HG03139 (cell line): ENCODE results near the gene CDK5R1.

Experiments
- ATAC-seq: cut with Tn5 transposase; IDR thresholded peaks from one replicate; pipeline ENCODE4 v1.9.1; 2021; ENCODE audit not compliant: unreplicated experiment

Gene CDK5R1

GRCh38 chr17:32492264-32492589 is 5.4 kb downstream of the CDK5R1 start:
- ATAC-seq = no peak

- ATAC-seq = no peak
Measured at GRCh38 chr17:32492648-32493289, 6.0 kb downstream of the CDK5R1 start.

- no peak for ATAC-seq
Measured at GRCh38 chr17:32493571-32493970, 6.8 kb downstream of the CDK5R1 start.

GRCh38 chr17:32493976-32494513 is 7.3 kb downstream of the CDK5R1 start:
- no peak for ATAC-seq

GRCh38 chr17:32494621-32495358 is 8.0 kb downstream of the CDK5R1 start:
- no peak for ATAC-seq

GRCh38 chr17:32495359-32496231 is 8.8 kb downstream of the CDK5R1 start:
- no peak for ATAC-seq

- no peak for ATAC-seq
Measured at GRCh38 chr17:32496395-32497073, 9.7 kb downstream of the CDK5R1 start.

GRCh38 chr17:32497431-32498205 is 10.8 kb downstream of the CDK5R1 start:
- no peak for ATAC-seq

GRCh38 chr17:32498391-32498790 is 11.6 kb downstream of the CDK5R1 start:
- no peak for ATAC-seq

- ATAC-seq = no peak
Measured at GRCh38 chr17:32502013-32502412, 15.2 kb downstream of the CDK5R1 start.

GRCh38 chr17:32502710-32503109 is 15.9 kb downstream of the CDK5R1 start:
- ATAC-seq = no peak

- ATAC-seq = peak; percentile 88
Measured at GRCh38 chr17:32503251-32504165, 16.7 kb downstream of the CDK5R1 start.

GRCh38 chr17:32504166-32504990 is 17.6 kb downstream of the CDK5R1 start:
- no peak for ATAC-seq

GRCh38 chr17:32508926-32509325 is 22.1 kb downstream of the CDK5R1 start:
- no peak for ATAC-seq

GRCh38 chr17:32510466-32510865 is 23.7 kb downstream of the CDK5R1 start:
- ATAC-seq = no peak

GRCh38 chr17:32512328-32512727 is 25.5 kb downstream of the CDK5R1 start:
- no peak for ATAC-seq

GRCh38 chr17:32513579-32513978 is 26.8 kb downstream of the CDK5R1 start:
- no peak for ATAC-seq

GRCh38 chr17:32514606-32515005 is 27.8 kb downstream of the CDK5R1 start:
- ATAC-seq = no peak
